Ammon's horn (tissue), 1 donor: ENCODE measurements around the gene RUBCNL.

Experiments used
- DNase-seq: peaks from one replicate; pipeline ENCODE4 v3.0.0-alpha.2; 2016; ENCODE audit warnings: low spot score

RUBCNL gene

GRCh38 chr13:46340631-46341111, 46.4 kb downstream of the RUBCNL start:
- DNase-seq: no peak

DNA sequence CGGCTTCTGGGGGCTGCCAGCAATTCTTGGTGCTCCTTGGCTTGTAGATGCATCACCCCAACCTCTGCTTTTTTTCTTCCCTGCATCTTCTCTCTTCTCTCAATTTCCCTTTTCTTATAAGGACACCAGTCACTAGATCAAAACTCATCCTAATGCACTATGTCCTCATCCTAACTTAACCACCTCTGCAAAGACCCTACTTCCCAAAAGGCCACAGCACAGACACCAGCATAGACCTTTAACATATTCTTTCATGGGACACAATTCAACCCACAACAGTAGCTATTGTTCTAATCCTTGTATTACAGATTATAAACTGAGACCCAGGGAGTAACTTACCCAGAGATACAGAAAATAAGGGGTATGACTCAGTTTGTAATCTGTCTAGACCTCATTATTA, 47.0 kb downstream of the RUBCNL start:
- DNase-seq: no peak

GRCh38 chr13:46339035-46339666, 47.9 kb downstream of the RUBCNL start:
- DNase-seq: peak; percentile 53

DNA sequence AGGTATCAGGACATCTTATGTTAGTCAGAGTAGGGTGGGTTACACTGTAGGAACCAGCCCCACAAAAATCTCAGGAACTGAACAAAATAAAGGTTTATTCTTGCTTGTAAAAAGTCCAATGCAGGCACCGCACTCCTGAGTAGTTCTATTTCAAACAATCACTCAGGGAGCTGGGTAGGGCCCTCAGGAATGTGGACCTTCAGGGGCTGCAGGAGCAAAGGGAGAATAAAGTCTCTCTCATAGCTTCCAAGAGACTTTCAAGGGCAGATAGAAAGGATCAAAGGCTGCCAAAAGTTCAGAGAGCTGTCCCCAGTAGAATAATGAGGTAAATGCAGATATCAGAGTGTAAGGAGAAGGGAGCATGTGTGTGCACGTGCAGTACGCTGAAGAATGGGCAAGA, 49.4 kb downstream of the RUBCNL start:
- no peak for DNase-seq

DNA sequence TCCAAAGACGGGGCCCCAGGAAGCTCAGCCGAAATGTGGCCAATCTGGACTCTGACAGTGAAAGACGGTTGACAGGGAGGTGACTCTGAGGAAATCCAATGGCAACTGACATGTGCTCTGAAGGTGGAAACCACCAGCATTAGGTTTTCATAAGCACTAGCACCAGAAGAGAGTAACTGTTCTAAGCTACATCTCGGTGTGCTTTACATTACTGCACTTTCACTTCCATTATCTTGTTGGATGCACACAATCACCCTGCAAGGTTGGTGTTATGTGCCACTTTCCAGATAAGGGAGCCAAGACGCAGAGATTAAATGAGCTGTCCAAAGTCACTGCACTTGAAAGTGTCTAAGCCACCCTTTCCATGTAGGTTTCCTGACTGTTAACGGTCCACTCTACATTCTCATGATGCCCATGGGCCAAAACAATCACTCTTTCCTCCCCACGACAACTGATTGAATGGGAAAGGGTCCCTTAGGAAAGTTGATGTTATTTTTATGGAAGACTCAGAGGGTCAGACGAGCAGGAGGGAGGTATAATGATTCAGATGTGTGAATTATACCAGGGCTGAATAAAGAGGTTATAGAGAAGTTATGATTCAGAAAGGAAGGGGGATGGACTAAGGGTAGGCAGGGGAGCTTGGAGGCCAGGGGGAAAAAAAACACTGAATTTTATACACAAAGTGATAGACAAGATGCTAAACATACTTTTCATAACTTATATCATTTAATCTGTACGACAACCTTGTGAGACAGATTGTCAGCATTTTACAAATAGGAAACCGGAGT, 52.8 kb downstream of the RUBCNL start:
- DNase-seq: no peak

DNA sequence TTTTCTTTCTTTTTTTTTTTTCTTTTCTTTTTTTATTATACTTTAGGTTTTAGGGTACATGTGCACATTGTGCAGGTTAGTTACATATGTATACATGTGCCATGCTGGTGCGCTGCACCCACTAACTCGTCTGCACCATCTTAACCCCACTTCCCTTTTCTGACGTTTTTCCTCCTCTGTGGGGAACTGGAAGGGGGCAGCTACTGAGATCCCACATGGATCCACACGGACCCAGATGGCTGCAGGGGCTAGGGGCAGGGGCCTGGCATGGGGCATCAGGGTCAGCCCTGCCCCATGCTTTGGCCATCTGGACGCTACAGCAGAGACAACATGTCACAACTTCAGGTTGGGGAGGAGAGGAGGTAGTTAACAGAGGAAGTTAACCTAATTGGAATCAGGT, 54.3 kb downstream of the RUBCNL start:
- no peak for DNase-seq

DNA sequence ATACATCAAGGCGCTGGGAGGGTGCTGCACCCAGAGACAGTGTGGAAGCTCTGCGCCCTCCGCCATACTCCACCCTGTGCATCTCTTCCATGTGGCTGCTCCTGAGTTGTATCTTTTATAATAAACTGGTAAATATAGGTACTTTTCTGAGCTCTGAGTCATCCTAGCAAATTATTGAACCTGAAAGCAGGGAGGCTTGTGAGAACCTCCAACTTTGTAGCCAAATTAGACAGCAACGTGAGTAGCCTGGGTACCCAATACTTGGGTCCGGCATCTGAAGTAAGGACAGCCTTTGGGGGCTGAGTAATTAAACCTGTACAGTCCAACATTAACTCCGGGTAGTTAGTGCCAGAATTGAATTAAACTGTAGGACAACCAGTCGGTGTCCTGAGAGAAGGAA, 57.4 kb downstream of the RUBCNL start:
- DNase-seq: no peak

DNA sequence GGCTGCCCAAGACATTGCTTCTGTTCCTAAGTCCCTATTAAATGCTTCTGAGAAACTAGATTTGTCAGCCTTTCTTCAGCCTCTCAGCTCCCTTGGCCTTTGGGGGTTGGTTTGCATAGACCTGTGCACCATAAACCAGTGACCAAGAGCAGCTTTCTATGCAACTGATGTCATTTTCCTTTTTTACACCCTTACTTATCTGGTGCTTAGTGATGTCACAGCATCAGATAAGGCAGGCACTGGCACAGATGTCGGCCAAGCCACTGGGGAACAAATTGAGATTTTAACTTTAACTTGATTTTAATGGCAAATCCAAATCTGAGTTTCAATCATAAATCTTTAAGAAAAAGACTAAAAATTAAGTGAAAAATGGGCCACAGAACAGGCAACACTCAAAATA, 59.8 kb downstream of the RUBCNL start:
- no peak for DNase-seq

- no peak for DNase-seq
These were observed 62.1 kb downstream of the RUBCNL start for GRCh38 chr13:46324976-46325375.

- DNase-seq: peak; percentile 81
These were observed 65.4 kb downstream of the RUBCNL start for GRCh38 chr13:46321494-46322225.

GRCh38 chr13:46320821-46321220, 66.2 kb downstream of the RUBCNL start:
- no peak for DNase-seq

- DNase-seq: no peak
These were observed 66.6 kb downstream of the RUBCNL start for GRCh38 chr13:46320406-46320805.

DNA sequence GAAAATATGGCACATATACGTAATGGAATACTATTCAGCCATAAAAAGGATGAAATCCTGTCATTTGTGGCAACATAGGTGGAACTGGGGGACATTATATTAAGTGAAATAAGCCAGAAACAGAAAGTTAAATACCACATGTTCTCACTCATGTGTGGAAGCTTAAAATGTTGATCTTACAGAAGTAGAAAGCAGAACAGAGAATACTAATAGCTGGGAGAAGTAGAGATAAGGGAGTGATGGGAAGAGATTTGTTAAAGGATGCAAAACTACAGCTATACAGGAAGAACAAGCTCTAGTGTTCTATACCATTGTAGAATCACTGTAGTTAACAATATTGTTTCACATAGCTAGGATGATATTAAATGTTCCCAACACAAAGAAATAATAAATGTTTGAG, 68.1 kb downstream of the RUBCNL start:
- DNase-seq: no peak

DNA sequence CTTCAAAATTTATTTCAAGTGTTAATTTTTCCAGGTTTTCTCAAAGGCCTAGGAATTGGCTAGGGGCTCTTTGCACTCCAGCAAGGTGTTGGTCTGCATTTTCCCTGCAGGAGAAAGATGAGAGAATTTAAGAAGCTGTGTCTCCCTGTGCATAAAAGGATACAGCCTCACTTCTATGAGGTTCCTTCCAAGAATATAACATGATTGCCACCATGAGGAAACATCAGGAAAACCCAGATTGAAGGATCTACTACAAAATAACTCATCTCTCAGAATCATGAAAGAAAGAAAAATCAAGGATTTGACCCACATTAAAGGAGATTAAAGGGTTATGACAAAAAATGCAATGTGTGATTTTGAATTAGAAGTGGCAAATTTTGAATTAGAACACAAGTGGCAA, 69.9 kb downstream of the RUBCNL start:
- no peak for DNase-seq

GRCh38 chr13:46315491-46316075, 71.5 kb downstream of the RUBCNL start:
- DNase-seq: no peak

DNA sequence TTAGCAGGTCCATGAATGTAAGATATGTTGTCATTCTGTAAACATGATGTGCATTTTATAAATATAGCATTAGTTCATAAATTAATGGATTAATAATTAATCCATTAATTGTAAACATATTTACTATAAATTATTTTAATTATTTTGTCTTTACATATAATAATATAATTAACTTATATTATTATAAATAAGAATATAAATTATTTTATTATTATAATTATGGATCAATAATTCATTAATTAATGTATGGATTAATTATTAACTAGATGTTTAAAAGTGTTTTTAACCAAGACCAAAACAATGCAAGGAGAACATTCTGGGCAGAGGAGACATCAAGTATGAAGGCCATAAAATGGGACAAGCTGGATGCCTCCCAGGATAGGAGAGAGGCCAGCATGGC, 72.0 kb downstream of the RUBCNL start:
- DNase-seq: no peak

DNA sequence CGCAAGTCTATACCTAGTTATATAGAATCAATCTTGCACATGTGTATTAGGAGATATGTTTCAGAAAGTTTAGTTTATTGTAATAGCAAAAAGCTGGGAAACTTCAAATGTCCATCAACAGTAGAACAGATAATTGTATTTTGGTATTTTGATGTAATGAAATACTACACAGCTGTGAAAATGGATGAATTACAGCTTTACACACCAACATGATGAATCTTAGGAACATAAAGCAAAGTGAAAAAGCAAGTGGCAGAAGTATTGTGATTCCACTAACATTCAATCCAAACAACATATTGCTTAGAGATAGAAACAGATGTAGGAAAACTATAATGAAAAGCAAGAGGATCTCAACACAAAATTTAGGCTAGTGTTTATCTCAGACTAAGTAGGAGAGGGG, 72.5 kb downstream of the RUBCNL start:
- DNase-seq: no peak

DNA sequence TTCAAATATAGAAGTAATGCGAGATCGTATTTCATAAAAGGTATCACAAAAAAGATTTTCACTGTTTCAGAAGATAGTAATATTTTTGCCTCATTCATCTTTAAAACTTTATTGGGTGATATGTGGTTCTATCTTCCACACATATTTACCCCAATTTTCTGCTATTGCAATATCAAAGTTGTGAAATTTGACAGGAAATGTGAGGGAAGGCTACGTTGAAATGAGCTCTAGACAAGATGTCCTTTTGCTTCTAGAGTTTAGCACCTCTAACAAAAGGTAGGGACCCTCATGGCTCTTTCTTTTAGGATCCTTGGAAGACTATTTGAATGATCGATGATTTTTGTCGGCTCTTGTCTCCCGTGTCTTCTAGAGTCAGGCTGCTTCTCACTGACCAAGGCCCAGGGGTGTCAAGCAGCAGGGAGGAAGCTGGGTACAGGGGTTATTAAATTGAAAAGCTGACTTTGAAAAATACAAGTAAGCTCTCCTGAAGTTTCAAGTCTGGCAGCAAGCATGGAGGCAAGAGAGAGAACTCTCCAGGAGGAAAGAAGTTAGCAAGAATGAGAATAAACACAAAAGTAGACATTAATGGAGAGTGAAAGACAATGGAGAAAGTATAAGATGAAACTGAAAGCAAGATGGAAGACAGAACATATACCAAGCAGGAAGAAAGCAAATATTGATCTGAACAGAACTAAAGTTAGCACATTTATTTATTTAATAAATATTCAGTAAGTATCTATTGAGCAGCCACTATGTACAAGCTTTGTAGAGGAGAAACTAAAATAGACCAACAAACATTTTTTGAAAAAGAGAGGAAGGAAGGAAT, 73.4 kb downstream of the RUBCNL start:
- no peak for DNase-seq

DNA sequence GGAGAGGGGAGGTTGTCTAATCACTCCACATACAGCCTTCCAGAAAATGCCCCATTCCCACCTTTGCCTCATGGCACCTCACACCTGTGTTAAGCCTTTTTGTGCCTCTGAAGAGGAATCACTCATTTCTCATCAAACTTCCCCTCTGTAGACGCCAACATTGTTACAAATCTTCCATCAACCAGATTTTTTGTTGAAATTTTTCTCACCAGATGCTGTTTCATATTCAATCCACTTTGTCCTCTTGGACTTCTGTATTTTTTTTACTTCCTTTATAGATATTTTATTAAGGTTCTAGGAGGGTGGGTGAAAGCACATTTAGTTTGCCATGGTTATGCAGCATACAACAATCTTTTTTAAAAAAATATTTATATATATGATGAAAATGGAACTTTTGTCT, 74.0 kb downstream of the RUBCNL start:
- DNase-seq: no peak

DNA sequence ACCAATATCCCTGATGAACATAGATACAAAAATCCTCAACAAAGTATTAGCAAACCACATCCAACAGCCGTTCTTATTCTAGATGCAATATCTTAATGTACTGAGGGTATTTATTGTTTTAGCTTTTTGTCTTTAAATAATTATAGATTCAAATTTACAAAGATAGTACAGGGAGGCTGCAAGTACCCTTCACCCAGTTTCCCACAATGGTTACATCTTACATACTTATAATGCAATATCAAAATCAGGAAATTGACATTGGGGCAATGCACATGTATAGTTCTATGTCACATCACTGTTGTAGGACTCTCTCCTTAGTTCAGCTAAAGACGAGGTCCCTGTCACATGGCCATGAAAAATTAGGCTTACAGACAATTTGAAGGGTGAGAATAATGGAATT, 75.8 kb downstream of the RUBCNL start:
- DNase-seq: no peak

- DNase-seq: no peak
These were observed 77.0 kb downstream of the RUBCNL start for GRCh38 chr13:46310066-46310465.

- no peak for DNase-seq
These were observed 79.5 kb downstream of the RUBCNL start for GRCh38 chr13:46307554-46307953.
